Tibial artery (tissue), 4 donors: ENCODE results near the gene PDIK1L.

Experiments
- DNase-seq, 2 donors: peaks; one replicate each; pipeline ENCODE4 v3.0.0-alpha.2; 2019
- H3K27ac ChIP-seq, 2 donors: fragments of 200-600 bp; sonication (generic) in 1 of 2; 1 replicate in 1 of 2; 2 replicates in 1 of 2; pipeline ENCODE4 v1.5.1; 2018 to 2019; ENCODE audit warnings: mild to moderate bottlenecking in 1 of 2
- H3K27me3 ChIP-seq, 2 donors: fragments of 200-600 bp; sonication (generic) in 1 of 2; one replicate each; pipeline versions ENCODE4 v1.5.1 to v1.6.0; 2016 to 2019
- H3K36me3 ChIP-seq, 3 donors: fragments of 200-600 bp; sonication (generic) in 2 of 3; one replicate each; pipeline ENCODE4 v1.5.1; 2016 to 2019; ENCODE audit warnings: mild to moderate bottlenecking in 2 of 3
- H3K4me1 ChIP-seq, 4 donors: fragments of 200-600 bp; sonication (generic) in 2 of 4; 1 replicate in 3 of 4; 2 replicates in 1 of 4; pipeline ENCODE4 v1.5.1; 2016 to 2019
- H3K4me3 ChIP-seq, 2 donors: fragments of 200-600 bp; sonication (generic) in 1 of 2; 1 replicate in 1 of 2; 2 replicates in 1 of 2; pipeline ENCODE4 v1.5.1; 2018 to 2019; ENCODE audit warnings: mild to moderate bottlenecking in 2 of 2
- H3K9me3 ChIP-seq, 3 donors: fragments of 200-600 bp; sonication (generic) in 1 of 3; one replicate each; pipeline ENCODE4 v1.5.1; 2016 to 2019
- CTCF ChIP-seq, 2 experiments: fragments of 200-600 bp in 1 of 2; fragments of 450-650 bp in 1 of 2; IDR thresholded peaks; one replicate each; pipeline ENCODE4 v1.5.1; 2017 to 2019; ENCODE audit warnings: antibody characterized with exemption in 2 of 2, mild to moderate bottlenecking in 1 of 2, moderate library complexity in 1 of 2
- intact Hi-C: fragments of 100-400 bp; cut with DNase I; formaldehyde crosslinking; loops from one replicate; pipeline ENCODE4 v1.15.0; 2023; ENCODE audit warnings: low total_unique reads

The PDIK1L gene

GRCh38 chr1:26164036-26164860 is 52.6 kb downstream of the PDIK1L start:
- intact Hi-C loops = loop anchor here (5.0 kb wide), 1 partner anchor 52 kb away; the partner anchor contains the start of gene PDIK1L

GRCh38 chr1:26164861-26165842 is 53.5 kb downstream of the PDIK1L start:
- no peak for DNase-seq
- no peaks in the 10 kb centered on the region for H3K36me3 ChIP-seq
- H3K27ac ChIP-seq = peak overlapping the region; percentile 26 to 52
- intact Hi-C loops = loop anchor here (5.0 kb wide), 1 partner anchor 53 kb away; the partner anchor contains the start of gene PDIK1L
- H3K9me3 ChIP-seq = no peaks in the 10 kb centered on the region
- no peak overlapping the region for H3K4me3 ChIP-seq
- peaks cover 0 to 6% of the 10 kb centered on the region in 2 donors for H3K27me3 ChIP-seq
- TF ChIP-seq CTCF (IDR thresholded peaks at IDR 0.05) = no peak
- peaks cover 0 to 32% (median 23%) of the 10 kb centered on the region in 4 donors for H3K4me1 ChIP-seq

More at GRCh38 chr1:26164036-26164860, 52.6 kb downstream of the PDIK1L start:
- H3K4me1 ChIP-seq = peaks cover 0 to 28% (median 21%) of the 10 kb centered on the region in 4 donors
- peak overlapping the region; percentile 44 to 59 for H3K4me3 ChIP-seq
- H3K36me3 ChIP-seq = no peaks in the 10 kb centered on the region
- peaks cover 0 to 10% of the 10 kb centered on the region in 2 donors for H3K27me3 ChIP-seq
- DNase-seq = no peak
- peak; percentile 49 to 70 for TF ChIP-seq CTCF (IDR thresholded peaks at IDR 0.05)
- no peaks in the 10 kb centered on the region for H3K9me3 ChIP-seq
- H3K27ac ChIP-seq = peak overlapping the region; percentile 26 to 52

GRCh38 chr1:26166719-26167281 is 55.2 kb downstream of the PDIK1L start:
- H3K9me3 ChIP-seq = no peaks in the 10 kb centered on the region
- no peak overlapping the region for H3K27ac ChIP-seq
- H3K27me3 ChIP-seq = no peaks in the 10 kb centered on the region
- H3K4me3 ChIP-seq = no peak overlapping the region
- H3K36me3 ChIP-seq = peaks cover 0 to 4% (median 0%) of the 10 kb centered on the region in 3 donors
- TF ChIP-seq CTCF (IDR thresholded peaks at IDR 0.05) = no peak
- DNase-seq = no peak
- peaks cover 0 to 38% (median 26%) of the 10 kb centered on the region in 4 donors for H3K4me1 ChIP-seq
- intact Hi-C loops = no loop called here

GRCh38 chr1:26168410-26169197 is 57.0 kb downstream of the PDIK1L start, which contains the start of gene C1orf232:
C1orf232 (minus strand) TSS chr1:26168963; CDS start chr1:26168499, 464 bp downstream.
- DNase-seq = no peak
- Histone ChIP-seq H3K4me3 (peak within 1 kb of the TSS; percentile 80), H3K9me3 (no peaks in the 10 kb centered on the region), H3K4me1 (peaks cover 0 to 32% (median 22%) of the 10 kb centered on the region in 4 donors), H3K27me3 (no peaks in the 10 kb centered on the region), H3K27ac (peak within 1 kb of the TSS; percentile 64 to 79), H3K36me3 (peaks cover 0 to 4% (median 0%) of the 10 kb centered on the region in 3 donors)
- no peak for TF ChIP-seq CTCF (IDR thresholded peaks at IDR 0.05)
- intact Hi-C loops = loop anchor here (1.0 kb wide), 1 partner anchor 22 kb away; no protein-coding TSS in a partner anchor
